Measurements from ENCODE around the gene GPR151.

DNA sequence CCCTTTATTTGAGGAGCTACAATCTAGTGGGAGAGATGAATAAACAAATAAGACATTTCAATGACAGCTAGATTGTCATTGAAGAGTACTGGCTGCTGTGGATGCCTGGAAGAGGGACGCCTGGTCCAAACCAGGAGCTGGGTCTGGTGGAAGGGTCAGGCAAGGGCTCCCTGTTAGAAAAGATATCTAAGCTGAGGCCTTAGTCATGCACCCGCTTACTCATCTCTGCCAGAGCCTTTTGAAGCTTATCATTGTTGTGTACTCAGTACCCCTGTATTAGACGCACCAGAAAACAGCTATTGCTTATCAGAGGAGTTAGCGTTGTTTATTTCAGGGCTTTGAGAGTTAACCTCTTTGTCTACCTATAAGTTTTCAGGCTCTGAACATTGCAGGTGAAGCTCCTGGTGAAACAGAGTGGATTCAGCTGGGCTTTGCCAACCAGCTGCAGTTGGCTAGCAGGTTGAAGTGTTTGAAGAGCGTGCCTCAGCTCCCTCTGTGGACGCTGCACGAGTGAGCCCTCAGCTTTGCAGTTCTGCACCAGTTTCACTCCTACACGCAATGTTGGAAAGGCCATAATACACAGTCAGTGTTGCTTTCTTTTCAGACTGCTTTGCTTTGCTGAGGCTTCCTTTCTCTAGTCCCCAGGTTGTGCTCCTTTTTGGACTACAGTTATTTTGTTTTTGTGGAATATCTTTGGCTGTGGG lies 5.6 kb upstream of the GPR151 start:
- TF ChIP-seq, protein P1, sequence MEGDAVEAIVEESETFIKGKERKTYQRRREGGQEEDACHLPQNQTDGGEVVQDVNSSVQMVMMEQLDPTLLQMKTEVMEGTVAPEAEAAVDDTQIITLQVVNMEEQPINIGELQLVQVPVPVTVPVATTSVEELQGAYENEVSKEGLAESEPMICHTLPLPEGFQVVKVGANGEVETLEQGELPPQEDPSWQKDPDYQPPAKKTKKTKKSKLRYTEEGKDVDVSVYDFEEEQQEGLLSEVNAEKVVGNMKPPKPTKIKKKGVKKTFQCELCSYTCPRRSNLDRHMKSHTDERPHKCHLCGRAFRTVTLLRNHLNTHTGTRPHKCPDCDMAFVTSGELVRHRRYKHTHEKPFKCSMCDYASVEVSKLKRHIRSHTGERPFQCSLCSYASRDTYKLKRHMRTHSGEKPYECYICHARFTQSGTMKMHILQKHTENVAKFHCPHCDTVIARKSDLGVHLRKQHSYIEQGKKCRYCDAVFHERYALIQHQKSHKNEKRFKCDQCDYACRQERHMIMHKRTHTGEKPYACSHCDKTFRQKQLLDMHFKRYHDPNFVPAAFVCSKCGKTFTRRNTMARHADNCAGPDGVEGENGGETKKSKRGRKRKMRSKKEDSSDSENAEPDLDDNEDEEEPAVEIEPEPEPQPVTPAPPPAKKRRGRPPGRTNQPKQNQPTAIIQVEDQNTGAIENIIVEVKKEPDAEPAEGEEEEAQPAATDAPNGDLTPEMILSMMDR (IDR thresholded peaks at IDR 0.05), result no peak
- TF ChIP-seq RFX5 (IDR thresholded peaks at IDR 0.05; ENCODE audit: low read length), result no peak
- TF ChIP-seq RAD21 (IDR thresholded peaks at IDR 0.05; ENCODE audit: low read length), result no peak

All from SK-N-SH (cell line).